Heart right ventricle (tissue), 16 donors: ENCODE measurements around the gene NRXN2. TPM values are rescaled to one million over a fixed set of nuclear protein-coding genes. Genes with fewer than 3 reads are reported as not detected.

Source experiments
- ATAC-seq, 8 donors: fragments of 200-7000 bp; cut with Tn5 transposase; one replicate each; pipeline ENCODE4 v1.9.1; 2020; ENCODE audit warnings: mild to moderate bottlenecking in 8 of 8, moderate library complexity in 8 of 8, moderate number of reproducible peaks in 1 of 8
- DNase-seq, 2 donors: peaks; one replicate each; pipeline ENCODE4 v3.0.0-alpha.2; 2020
- H3K27ac ChIP-seq, 10 donors: fragments of 200-600 bp; sonication (generic) in 2 of 10; one replicate each; pipeline versions ENCODE4 v1.5.0 to v1.8.0; 2020 to 2022; ENCODE audit warnings: mild to moderate bottlenecking in 3 of 10
- H3K27me3 ChIP-seq, 7 donors: fragments of 200-600 bp; one replicate each; pipeline ENCODE4 v1.8.0; 2021 to 2022; ENCODE audit warnings: mild to moderate bottlenecking in 2 of 7
- H3K36me3 ChIP-seq, 9 donors: fragments of 200-600 bp; sonication (generic) in 1 of 9; one replicate each; pipeline versions ENCODE4 v1.5.0 to v1.8.0; 2020 to 2022; ENCODE audit warnings: mild to moderate bottlenecking in 2 of 9
- H3K4me1 ChIP-seq, 9 donors: fragments of 200-600 bp; sonication (generic) in 1 of 9; one replicate each; pipeline versions ENCODE4 v1.5.0 to v1.8.0; 2020 to 2022; ENCODE audit warnings: mild to moderate bottlenecking in 4 of 9
- H3K4me3 ChIP-seq, 10 donors: fragments of 200-600 bp; sonication (generic) in 2 of 10; one replicate each; pipeline versions ENCODE4 v1.5.0 to v1.8.0; 2020 to 2022; ENCODE audit warnings: mild to moderate bottlenecking in 7 of 10, moderate library complexity in 2 of 10
- H3K9me3 ChIP-seq, 11 donors: fragments of 200-600 bp in 10 of 11; sonication (generic) in 2 of 11; one replicate each; pipeline versions ENCODE4 v1.5.0 to v1.8.0; 2013 to 2022; ENCODE audit warnings: mild to moderate bottlenecking in 2 of 11, control low read depth in 1 of 11, moderate library complexity in 1 of 11
- WGBS, 2 donors: extraction: QIAGEN DNeasy Blood & Tissue Kit; methylation state at CpG; one replicate each; pipeline ENCODE4 v1.1.7; 2013; ENCODE audit warnings: inconsistent platforms in 1 of 2; 5-methylcytosine and 5-hydroxymethylcytosine counted together
- intact Hi-C, 10 donors: fragments of 100-400 bp; cut with DNase I; formaldehyde crosslinking; loops; one replicate each; pipeline versions ENCODE4 v1.11.1 to v1.14.2; 2022
- polyA plus RNA-seq, 2 donors: library from polyadenylated mRNA; stranded (reverse); fragments of 200-250 nt; gene quantifications; one replicate each; pipeline ENCODE4 v1.2.3, GENCODE V29; 2013
- total RNA-seq, 10 donors: library from RNA; stranded (reverse); fragmentation: NEBNext Ultra II Directional in 3 of 10; extraction: Animal tissue kit (Norgen Biotek cat#: 25700) in 3 of 10; gene quantifications; one replicate each; pipeline versions ENCODE4 v1.2.1 to v1.2.4, GENCODE V29; 2021 to 2023
- TF ChIP-seq, protein P1 (sequence below), 9 donors: fragments of 200-600 bp; sonication (generic) in 2 of 9; IDR thresholded peaks; one replicate each; pipeline versions ENCODE4 v1.5.0 to v1.8.0; 2021 to 2022; ENCODE audit warnings: antibody characterized with exemption in 9 of 9, mild to moderate bottlenecking in 5 of 9, moderate library complexity in 1 of 9
- donor health status: Arrhythmogenic right ventricular cardiomyopathy.
- donor health status: ischemic (EF 13 %, LVEDD 7.1; RV severe dilation, severe dysfunction).
- donor health status: healthy with polysubstance abuse.
- donor health status: DM: no; HTN: yes; CAD: no.
- donor health status: DM: no; HTN: no; CAD: no.
- donor health status: ischemic (EF 25% LVEDD 6.9; RV normal size, moderate dysfunction).
- donor health status: ischemic (EF 25% LVEDD 5.7; RV mildly dilated, moderate dysfunction).
- donor health status: healthy.
- donor health status: DM: yes; HTN: yes; CAD: no.
- donor health status: Ischemic cardiomyopathy.
- donor health status: ischemic (EF 35%, LVEDD 5.7; RV mildly dilated, moderate dysfunction).
- donor health status: nonischemic (EF 11% LVEDD 7.7; RV severe dilation, severe dysfunction).
- donor health status: DM: yes; HTN: yes; CAD: no.
- donor health status: PGD.
- donor health status: ischemic (EF 29% LVEDD 5.4; RV normal size, mild dysfunction).
- donor health status: nonischemic (EF 23%, LVEDD 6.1; RV moderate dilation, normal function).

The NRXN2 gene
- total and polyA plus RNA-seq, 12 donors = 0.45 to 5.5 (median 1.4) TPM

DNA sequence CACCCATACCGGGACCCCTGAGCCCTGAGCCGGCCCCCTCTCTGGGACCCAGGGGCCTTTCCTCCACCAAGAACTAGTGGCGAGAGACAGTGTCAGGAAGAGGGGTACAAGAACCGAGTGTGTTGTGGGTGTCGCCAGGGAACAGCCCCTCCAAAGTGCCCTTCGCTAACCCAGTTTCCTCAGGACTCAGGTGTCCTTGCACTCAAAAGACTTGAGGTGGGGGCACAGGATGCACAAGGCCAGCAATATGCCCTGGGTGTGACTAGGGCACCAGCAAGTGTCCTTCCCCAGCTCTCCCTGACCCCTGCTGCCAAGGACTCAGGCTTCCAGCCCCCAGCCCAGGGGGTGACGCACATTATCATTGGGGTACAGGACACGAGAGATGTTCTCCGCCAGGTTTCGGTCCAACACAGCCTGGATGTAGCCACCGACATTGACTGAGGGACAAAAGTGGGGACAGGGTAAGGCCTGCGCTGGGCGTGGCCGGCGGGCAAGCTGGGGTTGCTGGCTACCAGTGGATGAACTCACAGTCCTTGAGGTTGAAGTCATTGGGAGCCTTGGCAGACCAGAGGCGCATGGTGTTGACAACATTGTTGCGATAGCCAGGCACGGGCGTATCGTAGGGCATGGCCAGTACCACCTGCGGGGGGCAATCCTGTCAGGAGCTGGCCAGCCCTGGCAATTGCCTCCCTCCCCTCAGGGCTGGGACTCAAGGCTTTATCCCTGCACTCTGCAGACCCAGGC lies 32.1 kb upstream of the NRXN2 start:
- peak in 2 of 8 donors; percentile 7 to 11 for ATAC-seq
- no peaks in the 10 kb centered on the region for H3K9me3 ChIP-seq
- peaks cover 8 to 33% (median 12%) of the 10 kb centered on the region in 9 donors for H3K4me1 ChIP-seq
- peaks cover 0 to 38% (median 10%) of the 10 kb centered on the region in 9 donors for H3K36me3 ChIP-seq
- DNase-seq = no peak
- intact Hi-C loops = no loop called here
- TF ChIP-seq, protein P1, sequence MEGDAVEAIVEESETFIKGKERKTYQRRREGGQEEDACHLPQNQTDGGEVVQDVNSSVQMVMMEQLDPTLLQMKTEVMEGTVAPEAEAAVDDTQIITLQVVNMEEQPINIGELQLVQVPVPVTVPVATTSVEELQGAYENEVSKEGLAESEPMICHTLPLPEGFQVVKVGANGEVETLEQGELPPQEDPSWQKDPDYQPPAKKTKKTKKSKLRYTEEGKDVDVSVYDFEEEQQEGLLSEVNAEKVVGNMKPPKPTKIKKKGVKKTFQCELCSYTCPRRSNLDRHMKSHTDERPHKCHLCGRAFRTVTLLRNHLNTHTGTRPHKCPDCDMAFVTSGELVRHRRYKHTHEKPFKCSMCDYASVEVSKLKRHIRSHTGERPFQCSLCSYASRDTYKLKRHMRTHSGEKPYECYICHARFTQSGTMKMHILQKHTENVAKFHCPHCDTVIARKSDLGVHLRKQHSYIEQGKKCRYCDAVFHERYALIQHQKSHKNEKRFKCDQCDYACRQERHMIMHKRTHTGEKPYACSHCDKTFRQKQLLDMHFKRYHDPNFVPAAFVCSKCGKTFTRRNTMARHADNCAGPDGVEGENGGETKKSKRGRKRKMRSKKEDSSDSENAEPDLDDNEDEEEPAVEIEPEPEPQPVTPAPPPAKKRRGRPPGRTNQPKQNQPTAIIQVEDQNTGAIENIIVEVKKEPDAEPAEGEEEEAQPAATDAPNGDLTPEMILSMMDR (IDR thresholded peaks at IDR 0.05) = no peak
- WGBS, 2 donors = 83 to 88% methylated on average over 21 of the region's 21 CpGs
- no peak overlapping the region for H3K27ac ChIP-seq
- H3K4me3 ChIP-seq = no peak overlapping the region
- no peaks in the 10 kb centered on the region for H3K27me3 ChIP-seq

DNA sequence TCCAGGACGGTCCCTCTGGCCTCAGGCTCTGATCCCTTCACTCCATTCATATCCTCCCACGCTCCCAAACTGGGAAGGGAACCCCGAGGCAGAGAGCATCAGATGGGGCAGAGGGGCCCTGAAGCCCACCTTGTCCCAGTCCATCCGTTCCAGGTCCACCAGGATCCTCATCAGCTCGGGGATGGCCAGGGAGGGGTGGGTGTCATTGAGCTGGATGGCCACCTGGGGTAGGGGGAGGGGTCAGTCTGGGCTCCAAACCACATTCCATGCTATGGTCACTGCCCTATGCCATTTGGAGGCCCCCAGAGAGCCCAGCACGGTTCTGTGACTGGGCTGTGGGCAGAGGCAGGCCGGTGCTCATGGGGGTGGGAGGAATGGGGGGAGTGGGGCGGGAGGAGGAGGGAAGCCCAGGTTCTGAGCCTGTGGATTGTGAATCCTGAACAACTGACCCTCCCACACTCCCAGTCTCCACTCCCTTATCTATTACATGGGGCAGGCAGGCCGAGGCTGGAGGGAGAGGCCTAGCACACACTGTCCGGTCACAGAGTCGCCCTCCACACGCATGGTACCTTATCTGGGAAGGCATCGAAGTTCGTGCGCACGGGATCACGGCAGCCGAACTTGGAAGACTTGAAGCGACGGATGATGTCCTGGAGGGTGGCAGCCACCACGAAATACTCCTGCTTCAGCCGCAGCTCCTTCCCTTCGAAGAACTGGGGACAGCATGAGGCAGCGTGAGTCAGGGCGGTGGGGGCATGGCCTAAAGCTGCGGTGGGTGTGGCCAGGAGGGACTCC lies 31.3 kb upstream of the NRXN2 start:
- no peak for DNase-seq
- no peak overlapping the region for H3K4me3 ChIP-seq
- WGBS, 2 donors = 83 to 84% methylated on average over 26 of the region's 26 CpGs
- peaks cover 0 to 44% (median 10%) of the 10 kb centered on the region in 9 donors for H3K36me3 ChIP-seq
- ATAC-seq = no peak
- H3K27ac ChIP-seq = no peak overlapping the region
- H3K4me1 ChIP-seq = peaks cover 0 to 25% (median 5%) of the 10 kb centered on the region in 9 donors
- TF ChIP-seq, protein P1 (IDR thresholded peaks at IDR 0.05) = no peak
- H3K9me3 ChIP-seq = no peaks in the 10 kb centered on the region
- intact Hi-C loops = no loop called here
- no peaks in the 10 kb centered on the region for H3K27me3 ChIP-seq

DNA sequence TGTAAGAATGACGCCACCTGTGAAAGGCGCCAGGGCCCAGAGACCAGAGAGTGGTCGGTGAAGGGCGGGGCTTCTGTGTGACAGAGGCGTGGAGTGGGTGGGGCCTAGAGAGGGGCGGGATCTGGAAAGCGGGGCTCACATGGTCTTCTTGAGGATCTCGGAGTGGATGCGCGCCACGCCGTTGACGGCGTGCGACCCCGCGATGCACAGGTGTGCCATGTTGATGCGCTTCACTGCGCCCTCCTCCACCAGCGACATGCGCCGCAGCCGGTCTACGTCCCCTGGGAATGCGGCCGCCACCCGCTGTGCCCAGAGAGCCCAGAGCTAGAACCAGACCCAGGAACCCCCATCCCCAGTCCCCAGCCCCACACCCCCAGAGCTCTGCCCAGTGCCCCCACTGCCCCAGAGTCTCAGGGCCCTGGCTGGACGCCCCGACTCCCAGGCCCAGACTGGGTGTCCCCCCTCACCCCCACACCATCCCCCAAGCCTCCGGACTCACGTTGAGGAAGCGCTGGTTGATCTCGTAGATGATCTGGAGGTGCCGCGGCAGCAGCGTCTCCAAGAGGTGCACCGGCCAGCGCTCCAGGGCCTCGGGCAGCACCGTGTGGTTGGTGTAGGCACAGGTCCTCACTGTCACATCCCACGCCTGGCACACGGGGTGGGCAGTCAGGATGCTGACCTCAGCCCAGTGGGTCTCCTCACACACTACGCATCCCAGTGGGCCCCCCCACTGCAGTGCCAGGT lies 30.6 kb upstream of the NRXN2 start:
- DNase-seq = no peak
- H3K27ac ChIP-seq = no peak overlapping the region
- no peaks in the 10 kb centered on the region for H3K9me3 ChIP-seq
- intact Hi-C loops = no loop called here
- ATAC-seq = no peak
- H3K27me3 ChIP-seq = no peaks in the 10 kb centered on the region
- WGBS, 2 donors = 95 to 97% methylated on average over 42 to 43 of the region's 43 CpGs
- TF ChIP-seq, protein P1 (IDR thresholded peaks at IDR 0.05) = no peak
- H3K36me3 ChIP-seq = peaks cover 0 to 48% (median 10%) of the 10 kb centered on the region in 9 donors
- H3K4me3 ChIP-seq = no peak overlapping the region
- H3K4me1 ChIP-seq = peaks cover 0 to 17% (median 0%) of the 10 kb centered on the region in 9 donors

DNA sequence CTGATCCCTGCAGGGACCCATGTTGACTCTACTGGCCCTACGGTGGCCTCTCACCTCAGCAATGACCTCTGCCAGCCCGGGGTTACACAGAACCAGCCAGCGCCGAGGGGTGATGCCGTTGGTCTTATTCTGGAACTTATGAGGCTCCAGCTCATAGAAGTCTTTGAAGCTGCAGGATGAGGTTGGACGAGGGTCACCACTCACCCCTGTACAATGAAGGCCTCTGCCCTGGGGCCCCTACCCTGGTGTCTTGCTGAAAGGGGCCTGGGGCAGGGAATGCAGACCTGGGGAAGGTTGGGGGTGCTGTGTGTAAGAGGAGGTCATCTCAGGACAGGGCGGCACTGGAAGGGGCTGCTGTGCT lies 30.0 kb upstream of the NRXN2 start:
- TF ChIP-seq, protein P1 (IDR thresholded peaks at IDR 0.05) = no peak
- ATAC-seq (no peak), DNase-seq (no peak)
- Histone ChIP-seq H3K36me3 (peaks cover 0 to 49% (median 10%) of the 10 kb centered on the region in 9 donors), H3K4me3 (no peak overlapping the region), H3K27me3 (no peaks in the 10 kb centered on the region), H3K4me1 (peaks cover 0 to 16% (median 0%) of the 10 kb centered on the region in 9 donors), H3K27ac (no peak overlapping the region), H3K9me3 (no peaks in the 10 kb centered on the region)
- WGBS, 2 donors = 96% methylated on average over 7 of the region's 7 CpGs
- intact Hi-C loops = no loop called here
